ENCODE data around the gene ERC2.

- no peak for TF ChIP-seq TAF1 (IDR thresholded peaks at IDR 0.05; ENCODE audit: low read depth, low read length)
- TF ChIP-seq POLR2A (IDR thresholded peaks at IDR 0.05; ENCODE audit: low read depth, low read length), result no peak
- no peak for TF ChIP-seq POLR2AphosphoS5 (IDR thresholded peaks at IDR 0.05; ENCODE audit: low read depth, low read length)
- TF ChIP-seq POU2F2 (IDR thresholded peaks at IDR 0.05; ENCODE audit: low read depth, low read length), result no peak
- no peak for TF ChIP-seq PAX5 (IDR thresholded peaks at IDR 0.05; ENCODE audit: insufficient read depth, low read length, severe bottlenecking)
Observed at GRCh38 chr3:56357266-56357665, 111.0 kb downstream of the ERC2 start.
